ENCODE measurements around the gene PRSS56.

GRCh38 chr2:232562515-232563151 lies 42.4 kb downstream of the PRSS56 start:
- no peak for TF ChIP-seq TAF1 (IDR thresholded peaks at IDR 0.05; ENCODE audit: low read depth)
- no peak for TF ChIP-seq TCF12 (IDR thresholded peaks at IDR 0.05; ENCODE audit: low read depth)
- TF ChIP-seq FOXM1 (IDR thresholded peaks at IDR 0.05; ENCODE audit: borderline replicate concordance, low read depth): no peak
- no peak for TF ChIP-seq USF1 (IDR thresholded peaks at IDR 0.05)
- TF ChIP-seq TEAD4 (IDR thresholded peaks at IDR 0.05): no peak
- TF ChIP-seq MAX (IDR thresholded peaks at IDR 0.05): no peak
- no peak for TF ChIP-seq EP300 (IDR thresholded peaks at IDR 0.05; ENCODE audit: borderline replicate concordance)
- TF ChIP-seq CREB1 (IDR thresholded peaks at IDR 0.05; ENCODE audit: low read depth): no peak
- TF ChIP-seq ZBTB7A (IDR thresholded peaks at IDR 0.05; ENCODE audit: low read depth): no peak
- no peak for TF ChIP-seq REST (IDR thresholded peaks at IDR 0.05; ENCODE audit: low read depth)
- no peak for TF ChIP-seq CEBPB (IDR thresholded peaks at IDR 0.05)
- TF ChIP-seq RAD21 (IDR thresholded peaks at IDR 0.05; ENCODE audit: low read depth): no peak
- TF ChIP-seq NFIC (IDR thresholded peaks at IDR 0.05): no peak
